Neuronal stem cell (in vitro differentiated cells): ENCODE results near the gene LMTK3.
A peak's percentile ranks its signal among the peaks of the same experiment; 100 is the strongest.

Experiments used
- DNase-seq: peaks from one replicate; pipeline ENCODE4 v3.0.0-alpha.2; 2013; ENCODE audit warnings: low spot score
- H2AFZ ChIP-seq: one replicate; pipeline ENCODE4 v1.6.1; 2013; ENCODE audit warnings: mild to moderate bottlenecking, low read length, inconsistent platforms
- H2AK5ac ChIP-seq: 2 replicates; pipeline ENCODE4 v1.6.1; 2013; ENCODE audit warnings: low read depth, mild to moderate bottlenecking, inconsistent platforms, low read length, moderate library complexity, mixed read lengths
- H2BK120ac ChIP-seq: 2 replicates; pipeline ENCODE4 v1.6.1; 2013; ENCODE audit warnings: low read depth, mild to moderate bottlenecking, inconsistent platforms, low read length, moderate library complexity, mixed read lengths
- H2BK12ac ChIP-seq: one replicate; pipeline ENCODE4 v1.6.1; 2013; ENCODE audit warnings: low read length, inconsistent platforms
- H2BK15ac ChIP-seq: 2 replicates; pipeline ENCODE4 v1.6.1; 2013; ENCODE audit warnings: mild to moderate bottlenecking, low read length, inconsistent platforms, mixed read lengths
- H2BK5ac ChIP-seq: one replicate; pipeline ENCODE4 v1.6.1; 2013; ENCODE audit warnings: inconsistent platforms, mild to moderate bottlenecking, low read length, moderate library complexity
- H3K14ac ChIP-seq: one replicate; pipeline ENCODE4 v1.6.1; 2013; ENCODE audit warnings: low read length, inconsistent platforms
- H3K18ac ChIP-seq: 2 replicates; pipeline ENCODE4 v1.6.1; 2013; ENCODE audit warnings: low read length, inconsistent platforms
- H3K23ac ChIP-seq: 2 replicates; pipeline ENCODE4 v1.6.1; 2013; ENCODE audit warnings: low read depth, mild to moderate bottlenecking, mixed read lengths, low read length, inconsistent platforms; ENCODE audit not compliant: poor library complexity
- H3K27ac ChIP-seq: replicated peaks from 3 replicates; pipeline ENCODE4 v1.5.1; 2013; ENCODE audit warnings: low read length, inconsistent platforms
- H3K27me3 ChIP-seq, 3 experiments: 2 replicates each; pipeline ENCODE4 v1.6.1; 2013; ENCODE audit warnings: low read length in 3 of 3, mild to moderate bottlenecking in 2 of 3, inconsistent platforms in 1 of 3, low read depth in 1 of 3, mixed read lengths in 1 of 3, moderate library complexity in 1 of 3; ENCODE audit not compliant: control insufficient read depth in 3 of 3, insufficient read depth in 3 of 3
- H3K36me3 ChIP-seq, 2 donors: replicated peaks in 1 of 2; 2 replicates each; pipeline ENCODE4 v1.6.1; 2013; ENCODE audit warnings: low read length in 2 of 2; ENCODE audit not compliant: control insufficient read depth in 2 of 2, insufficient read depth in 2 of 2
- H3K4ac ChIP-seq: 2 replicates; pipeline ENCODE4 v1.6.1; 2013; ENCODE audit warnings: inconsistent platforms, mild to moderate bottlenecking, low read length, moderate library complexity
- H3K4me1 ChIP-seq, 2 donors: 1 replicate in 1 of 2; 2 replicates in 1 of 2; pipeline ENCODE4 v1.6.1; 2013; ENCODE audit warnings: low read length in 2 of 2, low read depth in 1 of 2; ENCODE audit not compliant: control insufficient read depth in 2 of 2, insufficient read depth in 1 of 2
- H3K4me2 ChIP-seq: one replicate; pipeline ENCODE4 v1.6.1; 2013; ENCODE audit warnings: mild to moderate bottlenecking, low read length, inconsistent platforms; ENCODE audit not compliant: insufficient read depth, poor library complexity, severe bottlenecking
- H3K4me3 ChIP-seq, 2 donors: 2 replicates each; pipeline ENCODE4 v1.5.1; 2013; ENCODE audit warnings: low read length in 2 of 2, mild to moderate bottlenecking in 2 of 2, inconsistent platforms in 1 of 2, moderate library complexity in 1 of 2
- H3K79me1 ChIP-seq: one replicate; pipeline ENCODE4 v1.6.1; 2013; ENCODE audit warnings: low read depth, mild to moderate bottlenecking, inconsistent platforms, low read length, moderate library complexity
- H3K9ac ChIP-seq: one replicate; pipeline ENCODE4 v1.6.1; 2013; ENCODE audit warnings: mild to moderate bottlenecking, low read depth, low read length, inconsistent platforms; ENCODE audit not compliant: poor library complexity
- H3K9me3 ChIP-seq, 2 donors: replicated peaks in 1 of 2; 2 replicates each; pipeline versions ENCODE3 to v1.6.1; 2013; ENCODE audit warnings: low read length in 2 of 2, mild to moderate bottlenecking in 2 of 2, inconsistent platforms in 1 of 2, low read depth in 1 of 2, mixed read lengths in 1 of 2, moderate library complexity in 1 of 2; ENCODE audit not compliant: control insufficient read depth in 2 of 2, insufficient read depth in 1 of 2
- H4K8ac ChIP-seq: one replicate; pipeline ENCODE4 v1.6.1; 2013; ENCODE audit warnings: low read depth, mild to moderate bottlenecking, inconsistent platforms, low read length, moderate library complexity
- H4K91ac ChIP-seq: one replicate; pipeline ENCODE4 v1.6.1; 2013; ENCODE audit warnings: low read length, low read depth, mild to moderate bottlenecking, inconsistent platforms; ENCODE audit not compliant: poor library complexity
- WGBS, 2 donors: extraction: QIAGEN DNeasy Blood & Tissue Kit; methylation state at CpG; one replicate each; pipeline ENCODE4 v1.1.7; 2013; ENCODE audit warnings: missing lambda C conversion rate in 2 of 2, mixed read lengths in 1 of 2; ENCODE audit not compliant: insufficient read length in 2 of 2, insufficient replicate concordance in 1 of 2; ENCODE audit errors: extremely low coverage in 2 of 2; 5-methylcytosine and 5-hydroxymethylcytosine counted together

Gene LMTK3

GRCh38 chr19:48514123-48514458 is 2.5 kb upstream of the LMTK3 start:
- no peak overlapping the region for H3K23ac ChIP-seq
- no peaks in the 10 kb centered on the region for H3K79me1 ChIP-seq
- no peak for DNase-seq
- H4K8ac ChIP-seq: no peak overlapping the region
- no peaks in the 10 kb centered on the region for H3K9me3 ChIP-seq
- no peak overlapping the region for H2BK120ac ChIP-seq
- WGBS, 2 donors: no CpG with 5 or more reads among the region's 11 CpGs
- H3K18ac ChIP-seq: peak overlapping the region; percentile 62
- H2BK12ac ChIP-seq: no peak overlapping the region
- H3K4ac ChIP-seq: no peak overlapping the region
- H4K91ac ChIP-seq: no peak overlapping the region
- no peaks in the 10 kb centered on the region for H3K36me3 ChIP-seq
- no peak overlapping the region for H3K9ac ChIP-seq
- peak overlapping the region; percentile 98 for H2AFZ ChIP-seq
- H3K27me3 ChIP-seq: peaks cover 0 to 18% (median 15%) of the 10 kb centered on the region in 3 experiments
- no peak overlapping the region for H2AK5ac ChIP-seq
- H3K4me2 ChIP-seq: peak overlapping the region; percentile 98
- H3K4me3 ChIP-seq: peak overlapping the region in 1 of 2 donors; percentile 50
- no peak overlapping the region for H2BK15ac ChIP-seq
- H3K14ac ChIP-seq: no peak overlapping the region
- H2BK5ac ChIP-seq: no peak overlapping the region
- no peak overlapping the region for H3K27ac ChIP-seq
- H3K4me1 ChIP-seq: peaks cover 4 to 11% of the 10 kb centered on the region in 2 donors

GRCh38 chr19:48513289-48514122 is 1.9 kb upstream of the LMTK3 start:
- Histone ChIP-seq H3K27me3 (peaks cover 0 to 18% (median 15%) of the 10 kb centered on the region in 3 experiments), H3K27ac (no peak overlapping the region), H3K9me3 (no peaks in the 10 kb centered on the region), H3K14ac (peak overlapping the region; percentile 47), H2AK5ac (peak overlapping the region; percentile 12), H3K79me1 (no peaks in the 10 kb centered on the region), H2AFZ (peak overlapping the region; percentile 98), H4K8ac (no peak overlapping the region), H3K36me3 (no peaks in the 10 kb centered on the region), H3K9ac (peak overlapping the region; percentile 92), H3K23ac (peak overlapping the region; percentile 76), H3K4me1 (peaks cover 4 to 11% of the 10 kb centered on the region in 2 donors), H2BK15ac (no peak overlapping the region), H3K4me2 (peak overlapping the region; percentile 98), H3K4ac (no peak overlapping the region), H2BK12ac (no peak overlapping the region), H2BK120ac (peak overlapping the region; percentile 24), H4K91ac (no peak overlapping the region), H3K18ac (peak overlapping the region; percentile 95), H3K4me3 (peak overlapping the region; percentile 50 to 90), H2BK5ac (peak overlapping the region; percentile 67)
- no CpG with 5 or more reads among the region's 54 CpGs for WGBS, 2 donors
- DNase-seq: no peak

- H3K27ac ChIP-seq: no peak overlapping the region
- H3K23ac ChIP-seq: no peak overlapping the region
- H2BK5ac ChIP-seq: no peak overlapping the region
- H2AFZ ChIP-seq: no peak overlapping the region
- no peak overlapping the region for H2BK12ac ChIP-seq
- DNase-seq: no peak
- WGBS, 2 donors: no CpG with 5 or more reads among the region's 19 CpGs
- peaks cover 1% of the 10 kb centered on the region for H3K79me1 ChIP-seq
- no peak overlapping the region for H2AK5ac ChIP-seq
- no peak overlapping the region for H3K18ac ChIP-seq
- H4K8ac ChIP-seq: no peak overlapping the region
- no peak overlapping the region for H3K4me2 ChIP-seq
- no peak overlapping the region for H3K4ac ChIP-seq
- H3K27me3 ChIP-seq: peaks cover 0 to 18% (median 15%) of the 10 kb centered on the region in 3 experiments
- H4K91ac ChIP-seq: peak overlapping the region; percentile 4
- H3K36me3 ChIP-seq: no peaks in the 10 kb centered on the region
- no peak overlapping the region for H2BK120ac ChIP-seq
- H3K4me1 ChIP-seq: peaks cover 4 to 11% of the 10 kb centered on the region in 2 donors
- peak overlapping the region; percentile 5 for H3K9ac ChIP-seq
- H2BK15ac ChIP-seq: no peak overlapping the region
- H3K14ac ChIP-seq: peak overlapping the region; percentile 2
- peak overlapping the region in 1 of 2 donors; percentile 4 for H3K4me3 ChIP-seq
- H3K9me3 ChIP-seq: no peaks in the 10 kb centered on the region
Observed at GRCh38 chr19:48512504-48513288, 1.1 kb upstream of the LMTK3 start.

GRCh38 chr19:48511321-48511731 is 309 bp downstream of the LMTK3 start:
- Histone ChIP-seq H3K4me1 (peaks cover 4 to 10% of the 10 kb centered on the region in 2 donors), H3K27me3 (peaks cover 0 to 18% (median 15%) of the 10 kb centered on the region in 3 experiments), H2BK12ac (no peak overlapping the region), H3K79me1 (peaks cover 1% of the 10 kb centered on the region), H4K91ac (no peak overlapping the region), H3K14ac (peak overlapping the region; percentile 95), H2AK5ac (no peak overlapping the region), H3K23ac (peak overlapping the region; percentile 82), H3K4ac (no peak overlapping the region), H2AFZ (peak overlapping the region; percentile 76), H3K9me3 (no peaks in the 10 kb centered on the region), H3K27ac (no peak overlapping the region), H3K36me3 (no peaks in the 10 kb centered on the region), H3K4me2 (peak overlapping the region; percentile 84), H2BK5ac (no peak overlapping the region), H4K8ac (no peak overlapping the region), H3K9ac (peak overlapping the region; percentile 82), H2BK120ac (no peak overlapping the region), H3K4me3 (peak overlapping the region; percentile 26 to 77), H2BK15ac (no peak overlapping the region), H3K18ac (peak overlapping the region; percentile 96)
- no peak for DNase-seq
- WGBS, 2 donors: no CpG with 5 or more reads among the region's 32 CpGs
